Glutamatergic neuron (in vitro differentiated cells): ENCODE results near the gene MMP21. TPM values are rescaled to one million over a fixed set of nuclear protein-coding genes. Genes with fewer than 3 reads are reported as not detected.

Experiments used
- DNase-seq: peaks from one replicate; pipeline ENCODE4 v3.0.0; 2022
- H3K27ac Mint-ChIP-seq: one replicate; pipeline ENCODE4 v1.8.0; 2020; ENCODE audit warnings: mild to moderate bottlenecking, mixed read lengths, inconsistent platforms; ENCODE audit not compliant: unreplicated experiment
- H3K27me3 Mint-ChIP-seq: one replicate; pipeline ENCODE4 v1.8.0; 2020; ENCODE audit warnings: mild to moderate bottlenecking, moderate library complexity, mixed read lengths, inconsistent platforms; ENCODE audit not compliant: unreplicated experiment
- H3K36me3 Mint-ChIP-seq: one replicate; pipeline ENCODE4 v1.8.0; 2020; ENCODE audit warnings: mild to moderate bottlenecking, mixed read lengths, inconsistent platforms; ENCODE audit not compliant: unreplicated experiment
- H3K4me1 Mint-ChIP-seq: one replicate; pipeline ENCODE4 v1.8.0; 2020; ENCODE audit warnings: mild to moderate bottlenecking, low read depth, mixed read lengths, inconsistent platforms; ENCODE audit not compliant: unreplicated experiment
- H3K4me3 Mint-ChIP-seq: one replicate; pipeline ENCODE4 v1.8.0; 2020; ENCODE audit warnings: mild to moderate bottlenecking, mixed read lengths, inconsistent platforms; ENCODE audit not compliant: unreplicated experiment
- H3K9me3 Mint-ChIP-seq: one replicate; pipeline ENCODE4 v1.8.0; 2020; ENCODE audit warnings: mild to moderate bottlenecking, moderate library complexity, mixed read lengths, inconsistent platforms; ENCODE audit not compliant: unreplicated experiment
- CTCF ChIP-seq: fragments of 200-600 bp; sonication (generic); IDR thresholded peaks from one replicate; pipeline ENCODE4 v1.5.0; 2021; ENCODE audit not compliant: partially characterized antibody, unreplicated experiment
- total RNA-seq: library from RNA; stranded (reverse); fragmentation: NEBNext Ultra II Directional; extraction: Animal tissue kit (Norgen Biotek cat#: 25700); gene quantifications from one replicate; pipeline ENCODE4 v1.2.1, GENCODE V29; 2021; ENCODE audit not compliant: unreplicated experiment

MMP21 gene
- total RNA-seq, 1 donor from 2014 or later, result not detected

GRCh38 chr10:125772112-125772863 is 3.3 kb downstream of the MMP21 start:
- Mint-ChIP-seq H3K4me1 (peaks cover 3% of the 10 kb centered on the region), H3K9me3 (peaks cover 6% of the 10 kb centered on the region), H3K36me3 (peaks cover 4% of the 10 kb centered on the region), H3K27ac (no peak overlapping the region), H3K4me3 (no peak overlapping the region), H3K27me3 (peaks cover 7% of the 10 kb centered on the region)
- DNase-seq, result no peak
- no peak for TF ChIP-seq CTCF

DNA sequence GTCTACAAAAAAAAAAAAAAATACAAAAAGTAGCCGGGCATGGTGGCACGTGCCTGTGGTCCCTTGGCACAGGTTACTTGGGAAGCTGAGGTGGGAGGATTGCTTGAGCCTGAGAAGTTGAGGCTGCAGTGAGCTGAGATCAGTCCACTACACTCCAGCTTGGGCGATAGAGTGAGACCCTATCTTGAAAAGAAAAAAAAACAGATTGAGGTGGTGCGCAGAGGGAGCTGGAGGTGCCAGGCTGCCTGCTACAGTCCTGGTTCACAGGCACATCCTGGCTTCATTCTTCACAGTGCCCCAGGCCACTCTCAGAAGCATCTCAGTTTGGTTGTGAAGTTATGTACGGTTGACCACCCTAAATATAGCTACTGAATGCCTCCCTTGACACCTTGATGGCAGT is 4.8 kb downstream of the MMP21 start:
- no peak overlapping the region for H3K27ac Mint-ChIP-seq
- H3K4me3 Mint-ChIP-seq, result no peak overlapping the region
- no peak for TF ChIP-seq CTCF
- peaks cover 4% of the 10 kb centered on the region for H3K36me3 Mint-ChIP-seq
- peaks cover 3% of the 10 kb centered on the region for H3K27me3 Mint-ChIP-seq
- DNase-seq, result no peak
- H3K4me1 Mint-ChIP-seq, result no peaks in the 10 kb centered on the region
- peaks cover 6% of the 10 kb centered on the region for H3K9me3 Mint-ChIP-seq

- TF ChIP-seq CTCF, result no peak
- Mint-ChIP-seq H3K9me3 (peaks cover 6% of the 10 kb centered on the region), H3K4me3 (no peak overlapping the region), H3K36me3 (peaks cover 2% of the 10 kb centered on the region), H3K27me3 (peaks cover 3% of the 10 kb centered on the region), H3K4me1 (no peaks in the 10 kb centered on the region), H3K27ac (no peak overlapping the region)
- DNase-seq, result no peak
Observed at GRCh38 chr10:125769175-125769574, 6.4 kb downstream of the MMP21 start.

DNA sequence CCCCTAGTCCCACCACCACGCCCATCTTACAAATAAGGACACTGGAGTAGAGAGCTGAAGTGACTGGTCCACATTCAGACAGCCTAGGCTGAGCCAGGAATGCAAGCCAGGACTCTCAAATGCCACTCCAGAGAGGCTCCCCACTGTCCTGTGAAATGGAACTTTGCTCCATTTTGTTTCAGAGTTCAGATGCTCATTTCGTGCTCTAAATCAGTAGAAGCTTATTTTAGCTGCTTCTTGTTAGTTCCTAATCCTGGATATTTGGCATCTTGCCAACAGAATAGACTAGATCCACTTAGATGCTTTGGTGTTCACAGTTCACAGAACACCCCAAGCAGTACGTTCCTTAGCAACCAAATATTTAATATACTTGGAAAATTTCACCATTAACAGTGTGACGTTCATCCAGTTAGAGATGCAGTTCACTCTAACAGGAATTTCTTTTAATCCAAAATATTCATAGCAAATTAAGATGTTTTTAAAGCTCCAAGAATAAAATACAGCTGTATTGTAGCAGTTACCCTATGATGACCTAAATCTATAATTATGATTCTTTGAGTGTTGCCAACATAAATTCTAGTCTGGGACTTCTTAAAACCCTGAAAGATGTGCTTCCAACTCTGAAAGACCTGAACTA is 7.3 kb downstream of the MMP21 start:
- H3K27ac Mint-ChIP-seq, result no peak overlapping the region
- DNase-seq, result no peak
- H3K4me3 Mint-ChIP-seq, result no peak overlapping the region
- peaks cover 3% of the 10 kb centered on the region for H3K27me3 Mint-ChIP-seq
- peaks cover 6% of the 10 kb centered on the region for H3K9me3 Mint-ChIP-seq
- H3K36me3 Mint-ChIP-seq, result peaks cover 4% of the 10 kb centered on the region
- TF ChIP-seq CTCF, result no peak
- H3K4me1 Mint-ChIP-seq, result no peaks in the 10 kb centered on the region

GRCh38 chr10:125766511-125766910 is 9.1 kb downstream of the MMP21 start:
- H3K9me3 Mint-ChIP-seq, result peaks cover 3% of the 10 kb centered on the region
- no peak overlapping the region for H3K4me3 Mint-ChIP-seq
- H3K4me1 Mint-ChIP-seq, result peaks cover 8% of the 10 kb centered on the region
- H3K36me3 Mint-ChIP-seq, result peaks cover 4% of the 10 kb centered on the region
- no peak overlapping the region for H3K27ac Mint-ChIP-seq
- TF ChIP-seq CTCF, result no peak
- peaks cover 2% of the 10 kb centered on the region for H3K27me3 Mint-ChIP-seq
- no peak for DNase-seq
